ENCODE data around the gene TMEM145.

DNA sequence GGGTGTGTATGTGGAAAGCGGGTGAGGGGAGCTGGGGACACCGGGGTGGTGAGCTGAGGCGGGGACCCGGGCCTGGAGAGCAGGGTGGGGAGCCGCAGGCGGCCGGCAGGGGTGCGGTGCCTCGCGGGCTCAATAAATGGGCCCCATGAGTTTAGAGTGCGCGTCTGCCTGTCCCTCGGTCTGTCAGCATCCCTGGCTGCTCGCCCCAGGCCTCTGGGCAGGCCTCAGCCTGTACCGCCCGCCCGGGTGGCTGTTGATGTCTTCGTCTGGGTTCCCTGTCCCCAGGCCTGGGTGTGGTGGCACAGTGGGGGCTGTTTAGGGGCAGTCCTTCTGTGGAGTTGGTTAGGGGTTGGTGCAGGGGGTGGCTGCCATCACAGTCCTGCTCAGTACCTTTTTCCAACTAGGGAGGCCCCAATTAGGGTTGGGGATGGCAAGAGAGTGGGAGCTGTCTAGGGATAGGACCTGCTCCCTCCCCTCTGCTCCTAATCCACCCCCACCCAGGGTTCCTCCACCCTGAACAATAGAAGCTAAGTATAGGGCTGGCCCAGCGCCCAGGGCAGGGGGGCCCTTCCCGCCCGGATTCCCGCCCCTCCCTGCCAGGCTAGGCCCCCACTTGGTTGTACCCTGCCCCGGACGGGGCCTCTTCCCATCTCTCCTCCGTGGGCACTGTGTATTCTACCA is 31.8 kb upstream of the TMEM145 start:
- TF ChIP-seq CTCF (IDR thresholded peaks at IDR 0.05), result peak in 2 of 4 experiments; percentile 22 to 25
- TF ChIP-seq POLR2A (IDR thresholded peaks at IDR 0.05), result peak; percentile 41

All from prostate gland (tissue), 2 donors.